Choroid plexus epithelial cell (primary cell): ENCODE data around the gene ZNF101.

Source experiments
- DNase-seq: peaks from one replicate; pipeline ENCODE4 v3.0.0-alpha.2; 2010; ENCODE audit warnings: low read depth
- H3K4me3 ChIP-seq: 2 replicates; pipeline ENCODE4 v1.5.1; 2011; ENCODE audit warnings: low read depth, mild to moderate bottlenecking, control low read depth, low read length, moderate library complexity
- TF ChIP-seq, protein P1 (sequence below): conservative IDR thresholded peaks from 2 replicates; pipeline ENCODE4 v1.5.1; 2011; ENCODE audit warnings: low read depth, mild to moderate bottlenecking, control low read depth, inconsistent platforms, low read length, moderate library complexity

The ZNF101 gene

DNA sequence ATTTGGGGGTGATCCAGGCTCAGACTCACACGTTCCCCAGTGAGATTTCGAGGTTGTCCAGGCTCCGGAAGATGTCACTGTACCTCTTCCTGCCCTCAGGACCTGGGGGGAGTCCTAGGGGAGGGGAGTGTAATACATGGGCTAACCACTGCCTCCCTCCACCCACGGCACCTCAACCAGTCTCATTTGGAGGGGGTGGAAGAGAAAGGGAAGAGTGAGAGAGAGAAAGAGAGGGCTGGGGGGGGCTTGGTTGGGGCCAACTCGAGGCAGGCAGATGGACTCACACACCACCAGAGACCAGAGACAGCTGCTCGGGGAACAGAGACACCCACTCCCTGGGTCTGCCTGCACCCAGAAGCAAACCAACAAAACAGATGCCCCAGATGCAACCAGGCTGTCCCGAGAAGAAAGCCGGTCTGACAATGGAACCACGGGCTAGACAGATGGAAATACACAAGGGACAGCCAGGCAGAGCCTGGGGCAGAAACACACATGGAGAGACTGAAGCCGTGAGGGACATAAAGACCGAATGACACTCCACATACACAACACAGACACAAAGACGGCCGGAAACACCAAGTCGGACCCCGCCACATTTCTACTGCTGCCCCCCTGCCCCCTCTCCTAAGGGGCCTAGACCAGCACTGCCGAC lies 26.0 kb upstream of the ZNF101 start:
- H3K4me3 ChIP-seq, result peak overlapping the region; percentile 85
- TF ChIP-seq, protein P1, sequence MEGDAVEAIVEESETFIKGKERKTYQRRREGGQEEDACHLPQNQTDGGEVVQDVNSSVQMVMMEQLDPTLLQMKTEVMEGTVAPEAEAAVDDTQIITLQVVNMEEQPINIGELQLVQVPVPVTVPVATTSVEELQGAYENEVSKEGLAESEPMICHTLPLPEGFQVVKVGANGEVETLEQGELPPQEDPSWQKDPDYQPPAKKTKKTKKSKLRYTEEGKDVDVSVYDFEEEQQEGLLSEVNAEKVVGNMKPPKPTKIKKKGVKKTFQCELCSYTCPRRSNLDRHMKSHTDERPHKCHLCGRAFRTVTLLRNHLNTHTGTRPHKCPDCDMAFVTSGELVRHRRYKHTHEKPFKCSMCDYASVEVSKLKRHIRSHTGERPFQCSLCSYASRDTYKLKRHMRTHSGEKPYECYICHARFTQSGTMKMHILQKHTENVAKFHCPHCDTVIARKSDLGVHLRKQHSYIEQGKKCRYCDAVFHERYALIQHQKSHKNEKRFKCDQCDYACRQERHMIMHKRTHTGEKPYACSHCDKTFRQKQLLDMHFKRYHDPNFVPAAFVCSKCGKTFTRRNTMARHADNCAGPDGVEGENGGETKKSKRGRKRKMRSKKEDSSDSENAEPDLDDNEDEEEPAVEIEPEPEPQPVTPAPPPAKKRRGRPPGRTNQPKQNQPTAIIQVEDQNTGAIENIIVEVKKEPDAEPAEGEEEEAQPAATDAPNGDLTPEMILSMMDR, result no peak
- no peak for DNase-seq

DNA sequence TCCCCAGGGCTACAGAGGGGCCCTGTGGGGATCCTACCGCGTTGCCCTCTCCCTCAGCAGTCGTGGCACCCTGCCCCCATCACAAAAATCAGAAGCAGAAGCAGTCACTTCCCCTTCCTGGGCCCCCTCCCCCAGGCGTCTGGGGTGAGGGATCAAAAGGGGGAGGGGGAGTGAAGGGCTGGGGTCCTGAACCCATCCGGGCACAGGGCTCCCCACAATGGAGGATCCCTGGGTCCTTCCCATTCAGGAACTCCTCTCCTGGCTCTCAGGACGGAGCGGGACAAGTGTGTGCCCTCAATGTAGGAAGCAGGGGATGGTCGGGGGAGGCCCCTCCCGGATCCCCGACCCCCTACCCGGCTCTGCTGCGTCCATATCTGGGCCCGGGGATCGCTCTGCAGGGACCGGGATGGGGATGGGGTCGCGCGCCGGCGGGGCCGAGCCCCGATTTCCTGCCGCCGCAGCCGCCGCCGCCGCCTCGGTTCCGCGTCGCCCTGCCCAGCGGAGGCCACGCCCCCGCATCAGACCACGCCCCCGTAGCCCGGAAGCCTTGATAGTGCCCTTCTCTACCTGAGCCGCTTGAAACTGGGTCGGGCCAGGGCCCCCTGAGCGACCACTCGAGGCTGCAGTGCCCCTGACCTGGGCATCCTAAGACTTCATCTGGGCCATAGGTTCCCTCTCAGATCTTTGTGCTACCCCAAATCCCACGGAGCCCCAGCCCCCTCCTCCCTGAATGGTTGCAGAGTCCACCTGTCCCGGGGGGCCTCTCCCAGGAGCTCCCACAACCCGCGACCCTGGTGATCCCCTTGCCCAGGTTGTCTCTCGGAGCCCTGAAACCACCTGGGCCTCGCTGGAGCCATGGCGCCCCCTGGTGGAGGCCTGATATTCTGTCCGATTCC lies 25.2 kb upstream of the ZNF101 start, which contains the start of gene GMIP:
Gene GMIP, minus strand, starts transcription at position 500 of the 896 bp plus-strand sequence. Its CDS starts 128 bp downstream, at position 372.
- DNase-seq, result peak; percentile 49
- peak within 1 kb of the TSS; percentile 85 for H3K4me3 ChIP-seq
- TF ChIP-seq, protein P1, result peak; percentile 89

DNA sequence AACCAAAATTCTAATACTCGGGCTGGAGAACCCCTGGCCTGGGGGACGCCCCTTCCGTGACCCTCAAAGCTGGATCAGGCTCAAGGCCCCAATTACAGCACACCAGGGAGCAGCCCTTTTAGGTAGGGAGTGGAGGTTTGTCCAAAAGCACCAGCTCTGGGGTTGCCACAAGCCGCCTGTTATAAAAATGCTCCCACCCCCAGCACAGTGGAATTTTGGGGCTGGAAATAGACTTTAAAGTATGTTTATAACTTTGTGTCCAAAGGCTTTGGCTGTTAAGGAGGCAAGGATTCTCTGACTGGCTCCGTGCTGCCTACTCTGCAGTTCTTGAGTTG lies 24.6 kb upstream of the ZNF101 start:
- DNase-seq, result no peak
- TF ChIP-seq, protein P1, result no peak
- H3K4me3 ChIP-seq, result no peak overlapping the region

DNA sequence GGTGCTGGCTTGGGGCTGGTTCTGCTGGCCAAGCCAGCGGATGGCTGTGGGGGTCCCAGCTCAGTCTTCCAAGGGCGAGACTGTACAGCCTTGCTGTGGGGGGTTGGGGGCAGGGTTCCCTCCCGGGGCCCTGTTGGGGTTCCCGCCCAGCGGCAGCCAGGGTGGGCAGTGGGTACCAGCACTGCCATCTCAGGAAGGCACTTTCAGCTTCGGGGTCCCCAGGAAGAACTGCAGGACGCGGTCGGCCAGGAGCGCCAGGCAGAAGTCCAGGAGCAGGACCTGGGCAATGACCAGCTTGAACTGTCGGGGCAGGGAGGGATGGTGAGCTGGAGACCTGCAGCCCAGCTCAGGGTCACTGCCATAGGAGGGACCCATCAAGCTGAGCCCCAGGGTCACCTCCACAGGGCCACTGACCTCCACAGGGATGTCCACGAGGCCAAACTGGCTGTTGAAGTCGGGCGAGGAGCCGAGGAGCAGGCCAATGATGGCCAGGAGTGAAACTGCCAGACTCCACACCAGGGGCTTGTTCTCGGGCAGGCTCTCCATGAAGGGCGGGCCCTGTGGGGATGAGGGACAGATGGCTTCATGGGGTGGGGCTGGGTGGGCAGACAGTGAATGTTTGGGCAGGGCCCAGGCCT lies 23.3 kb upstream of the ZNF101 start:
- TF ChIP-seq, protein P1, result no peak
- no peak overlapping the region for H3K4me3 ChIP-seq
- no peak for DNase-seq

DNA sequence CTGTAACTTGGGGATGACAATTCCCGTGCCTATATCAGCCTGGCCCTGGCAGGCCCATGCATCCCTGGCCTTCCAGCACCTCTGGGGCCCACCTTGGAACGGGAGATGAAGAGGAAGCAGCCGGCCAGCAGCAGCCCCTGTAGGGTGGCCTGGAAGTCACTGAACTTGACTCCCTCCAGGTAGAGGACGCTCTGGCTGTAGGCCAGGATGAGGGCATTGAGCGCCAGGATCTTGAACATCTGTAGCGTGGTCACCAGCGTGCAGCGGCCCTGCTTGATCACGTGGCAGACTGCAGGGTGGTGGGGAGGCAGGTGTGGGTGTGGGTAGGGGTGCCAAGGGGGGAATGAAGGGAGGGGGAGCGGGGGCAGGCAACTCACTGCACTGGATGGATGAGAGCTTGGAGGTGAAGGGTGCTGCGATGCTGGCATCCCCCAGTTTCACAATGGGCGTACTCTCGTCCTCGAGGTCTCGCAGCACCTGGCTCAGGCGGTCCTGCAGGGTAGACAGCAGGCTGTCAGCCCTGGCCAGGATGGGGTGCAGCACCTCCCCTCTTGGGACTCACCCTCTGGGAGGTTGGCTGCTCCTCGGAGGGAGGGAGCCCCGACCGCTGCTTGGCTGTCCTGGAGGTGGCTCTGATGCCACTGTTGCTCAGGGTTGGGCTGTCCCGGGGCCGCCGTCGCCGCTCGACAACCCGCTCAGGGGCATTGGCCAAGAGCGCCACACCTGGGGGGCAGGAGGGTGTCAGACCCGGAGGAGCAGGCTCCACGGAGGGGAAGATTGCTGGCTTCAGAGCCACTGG lies 21.4 kb upstream of the ZNF101 start:
- TF ChIP-seq, protein P1, result no peak
- no peak for DNase-seq

DNA sequence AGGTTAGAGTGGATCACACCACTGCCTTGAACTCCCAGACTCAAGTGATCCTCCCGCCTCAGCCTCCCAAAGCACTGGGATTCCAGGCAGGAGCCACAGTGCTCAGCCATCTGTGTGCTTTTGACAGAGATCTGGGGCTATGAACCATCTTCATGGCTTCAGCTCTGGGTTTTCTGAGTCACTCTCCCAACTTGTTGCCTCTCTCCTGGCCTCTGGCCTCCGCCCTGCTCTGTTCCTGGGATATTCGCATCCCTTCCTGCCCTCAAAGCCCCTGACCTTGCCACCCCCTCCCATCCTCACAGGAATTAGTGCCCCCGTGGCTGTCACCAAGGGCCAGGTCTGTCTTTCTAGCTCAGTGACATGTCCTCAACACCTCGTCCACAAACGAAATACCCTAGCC lies 19.5 kb upstream of the ZNF101 start:
- no peak for DNase-seq
- TF ChIP-seq, protein P1, result no peak
- no peak overlapping the region for H3K4me3 ChIP-seq

More for the DNA sequence above, 21.4 kb upstream of the ZNF101 start:
- H3K4me3 ChIP-seq, result no peak overlapping the region
